Measurements from ENCODE around the gene GPT2.

GPT2 gene

GRCh38 chr16:46972429-46973206 lies 88.5 kb downstream of the GPT2 start:
- peak; percentile 41 for DNase-seq

GRCh38 chr16:46973207-46973995 lies 89.2 kb downstream of the GPT2 start, which contains the start of gene DNAJA2:
Gene DNAJA2 (minus strand): TSS chr16:46973674. CDS start chr16:46973572, 102 bp downstream.
- DNase-seq, result peak; percentile 91

- DNase-seq, result no peak
These were observed 89.8 kb downstream of the GPT2 start for GRCh38 chr16:46973996-46974324.

GRCh38 chr16:46974352-46974751 lies 90.2 kb downstream of the GPT2 start:
- DNase-seq, result no peak

GRCh38 chr16:46975165-46975564 lies 91.0 kb downstream of the GPT2 start:
- DNase-seq, result no peak

GRCh38 chr16:46975908-46976470 lies 91.8 kb downstream of the GPT2 start:
- no peak for DNase-seq

GRCh38 chr16:46976550-46976949 lies 92.4 kb downstream of the GPT2 start:
- no peak for DNase-seq
